ENCODE data around the gene TNS1. TPM values are rescaled to one million over a fixed set of nuclear protein-coding genes. Genes with fewer than 3 reads are reported as not detected.
A peak's percentile ranks its signal among the peaks of the same experiment; 100 is the strongest.

Gene TNS1
- total and polyA plus RNA-seq, 7 donors: 73.4 to 742 (median 276) TPM

- no peaks in the 10 kb centered on the region for H3K9me3 ChIP-seq
- TF ChIP-seq CTCF (IDR thresholded peaks at IDR 0.05): no peak
- H3K36me3 ChIP-seq (ENCODE audit: insufficient read depth in 1 of 2, low read depth in 1 of 2): peaks cover 21 to 85% of the 10 kb centered on the region in 2 donors
- no peaks in the 10 kb centered on the region for H3K27me3 ChIP-seq (ENCODE audit: insufficient read depth in 3 of 3, low read length in 2 of 3)
- H3K4me3 ChIP-seq: no peak overlapping the region
- peak; percentile 19 to 66 (median 54) for ATAC-seq
- peak overlapping the region; percentile 30 for H3K27ac ChIP-seq
- peaks cover 17% of the 10 kb centered on the region for H3K4me1 ChIP-seq
- peak in 1 of 2 donors; percentile 56 for DNase-seq
- intact Hi-C loops (cut with DNase I): no loop called here
- WGBS, 3 donors: 22 to 45% (median 32%) methylated on average over 9 of the region's 9 CpGs
Observed at GRCh38 chr2:217804791-217805667, 197.8 kb downstream of the TNS1 start.

GRCh38 chr2:217804338-217804737 lies 198.5 kb downstream of the TNS1 start:
- peaks cover 13% of the 10 kb centered on the region for H3K4me1 ChIP-seq
- WGBS, 3 donors: 66 to 70% (median 70%) methylated on average over 12 of the region's 12 CpGs
- H3K27ac ChIP-seq: peak overlapping the region; percentile 30
- H3K4me3 ChIP-seq: no peak overlapping the region
- no peak for TF ChIP-seq CTCF (IDR thresholded peaks at IDR 0.05)
- no peaks in the 10 kb centered on the region for H3K27me3 ChIP-seq (ENCODE audit: insufficient read depth in 3 of 3, low read length in 2 of 3)
- H3K9me3 ChIP-seq: no peaks in the 10 kb centered on the region
- ATAC-seq (peak in 2 of 4 donors; percentile 8 to 16), DNase-seq (peak in 1 of 2 donors; percentile 52)
- intact Hi-C loops (cut with DNase I): no loop called here
- peaks cover 23 to 86% of the 10 kb centered on the region in 2 donors for H3K36me3 ChIP-seq (ENCODE audit: insufficient read depth in 1 of 2, low read depth in 1 of 2)

DNA sequence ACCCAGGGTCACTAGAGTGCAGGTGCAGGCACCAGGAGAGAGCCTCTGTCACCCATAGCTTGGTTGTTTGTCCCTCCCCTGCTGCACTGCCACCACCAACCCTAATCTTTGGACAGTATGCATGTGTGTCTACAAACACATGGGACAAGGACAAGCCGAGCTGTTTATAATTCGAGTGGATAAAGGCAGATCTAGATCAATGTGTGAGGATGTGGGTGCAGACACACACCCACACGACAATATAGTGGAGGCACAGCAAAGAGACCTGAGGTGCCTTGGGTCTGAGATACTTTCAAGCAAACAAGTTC lies 199.2 kb downstream of the TNS1 start:
- Histone ChIP-seq H3K4me3 (no peak overlapping the region), H3K27ac (no peak overlapping the region), H3K9me3 (no peaks in the 10 kb centered on the region), H3K36me3 (ENCODE audit: insufficient read depth in 1 of 2, low read depth in 1 of 2) (peaks cover 21 to 87% of the 10 kb centered on the region in 2 donors), H3K4me1 (peaks cover 17% of the 10 kb centered on the region), H3K27me3 (ENCODE audit: insufficient read depth in 3 of 3, low read length in 2 of 3) (no peaks in the 10 kb centered on the region)
- intact Hi-C loops (cut with DNase I): no loop called here
- ATAC-seq (no peak), DNase-seq (no peak)
- 69 to 79% (median 71%) methylated on average over 3 of the region's 3 CpGs for WGBS, 3 donors
- no peak for TF ChIP-seq CTCF (IDR thresholded peaks at IDR 0.05)

GRCh38 chr2:217802876-217803652 lies 199.7 kb downstream of the TNS1 start:
- intact Hi-C loops (cut with DNase I): no loop called here
- H3K9me3 ChIP-seq: no peaks in the 10 kb centered on the region
- no peak overlapping the region for H3K4me3 ChIP-seq
- H3K27ac ChIP-seq: no peak overlapping the region
- H3K4me1 ChIP-seq: peaks cover 22% of the 10 kb centered on the region
- no peaks in the 10 kb centered on the region for H3K27me3 ChIP-seq (ENCODE audit: insufficient read depth in 3 of 3, low read length in 2 of 3)
- no peak for TF ChIP-seq CTCF (IDR thresholded peaks at IDR 0.05)
- peak in 1 of 2 donors; percentile 40 for DNase-seq
- ATAC-seq: no peak
- H3K36me3 ChIP-seq (ENCODE audit: insufficient read depth in 1 of 2, low read depth in 1 of 2): peaks cover 16 to 81% of the 10 kb centered on the region in 2 donors
- 87 to 95% (median 91%) methylated on average over 7 of the region's 7 CpGs for WGBS, 3 donors
